GM18867 (cell line): ENCODE measurements around the gene QSOX2.

Experiments used
- ATAC-seq: cut with Tn5 transposase; IDR thresholded peaks from one replicate; pipeline ENCODE4 v1.9.1; 2021; ENCODE audit warnings: mild to moderate bottlenecking, moderate library complexity; ENCODE audit not compliant: unreplicated experiment

The QSOX2 gene

GRCh38 chr9:136193127-136193890 lies 52.3 kb downstream of the QSOX2 start:
- ATAC-seq, result no peak

- no peak for ATAC-seq
Observed at GRCh38 chr9:136192289-136193126, 53.1 kb downstream of the QSOX2 start.

GRCh38 chr9:136191960-136192286 lies 53.7 kb downstream of the QSOX2 start:
- no peak for ATAC-seq

GRCh38 chr9:136191099-136191959 lies 54.3 kb downstream of the QSOX2 start:
- ATAC-seq, result no peak

- ATAC-seq, result no peak
Observed at GRCh38 chr9:136190656-136191055, 55.0 kb downstream of the QSOX2 start.

- no peak for ATAC-seq
Observed at GRCh38 chr9:136190237-136190601, 55.4 kb downstream of the QSOX2 start.

- no peak for ATAC-seq
Observed at GRCh38 chr9:136189394-136190236, 56.0 kb downstream of the QSOX2 start.

- no peak for ATAC-seq
Observed at GRCh38 chr9:136187683-136188586, 57.7 kb downstream of the QSOX2 start.

GRCh38 chr9:136187197-136187596 lies 58.4 kb downstream of the QSOX2 start:
- ATAC-seq, result no peak

GRCh38 chr9:136186386-136186785 lies 59.2 kb downstream of the QSOX2 start:
- no peak for ATAC-seq

- ATAC-seq, result no peak
Observed at GRCh38 chr9:136185596-136186366, 59.8 kb downstream of the QSOX2 start.

- ATAC-seq, result no peak
Observed at GRCh38 chr9:136185066-136185465, 60.5 kb downstream of the QSOX2 start.

GRCh38 chr9:136182850-136183422 lies 62.7 kb downstream of the QSOX2 start:
- ATAC-seq, result no peak

GRCh38 chr9:136182420-136182787 lies 63.2 kb downstream of the QSOX2 start:
- ATAC-seq, result no peak

- no peak for ATAC-seq
Observed at GRCh38 chr9:136181784-136182419, 63.7 kb downstream of the QSOX2 start.

GRCh38 chr9:136180586-136180985 lies 65.0 kb downstream of the QSOX2 start:
- no peak for ATAC-seq

- ATAC-seq, result no peak
Observed at GRCh38 chr9:136179761-136180160, 65.9 kb downstream of the QSOX2 start.

GRCh38 chr9:136179101-136179616 lies 66.5 kb downstream of the QSOX2 start:
- ATAC-seq, result no peak
